Measurements from ENCODE around the gene AGBL5. TPM values are rescaled to one million over a fixed set of nuclear protein-coding genes. Genes with fewer than 3 reads are reported as not detected.

Gene AGBL5
- total and polyA plus RNA-seq, 2 donors (not counting 1 experiment from before 2014, with no cell fraction given): 10.0 to 17.5 TPM

- Histone ChIP-seq H3K4me2 (replicated peaks; ENCODE audit: low read depth, low read length, poor library complexity, severe bottlenecking) (no peak overlapping the region), H3K4me3 (ENCODE audit: control extremely low read depth in 1 of 5, extremely low read depth in 1 of 5, insufficient read depth in 1 of 5, low read depth in 2 of 5, low read length in 4 of 5) (no peak overlapping the region), H3K27me3 (replicated peaks in 1 of 4; ENCODE audit: control extremely low read depth in 1 of 4, control insufficient read depth in 3 of 4, insufficient read depth in 4 of 4, low read length in 3 of 4) (no peaks in the 10 kb centered on the region), H3K4me1 (ENCODE audit: control insufficient read depth in 2 of 2, insufficient read depth in 2 of 2, low read length in 2 of 2) (no peaks in the 10 kb centered on the region), H4K20me1 (ENCODE audit: control insufficient read depth, insufficient read depth, low read length, poor library complexity, severe bottlenecking) (no peaks in the 10 kb centered on the region), H3K36me3 (replicated peaks in 1 of 2; ENCODE audit: control extremely low read depth in 1 of 2, control insufficient read depth in 1 of 2, extremely low read depth in 1 of 2, insufficient read depth in 2 of 2, low read length in 1 of 2) (no peaks in the 10 kb centered on the region), H3K79me2 (ENCODE audit: control insufficient read depth, insufficient read depth, low read length) (no peaks in the 10 kb centered on the region), H3K9me3 (ENCODE audit: control extremely low read depth in 1 of 3, control insufficient read depth in 2 of 3, insufficient read depth in 1 of 3, low read length in 2 of 3) (no peaks in the 10 kb centered on the region), H2AFZ (ENCODE audit: insufficient read depth, low read depth, low read length, poor library complexity, severe bottlenecking) (no peak overlapping the region), H3K9ac (ENCODE audit: low read length) (no peak overlapping the region), H3K27ac (ENCODE audit: low read length in 2 of 2) (no peak overlapping the region)
- TF ChIP-seq EZH2 (IDR thresholded peaks at IDR 0.05; ENCODE audit: borderline replicate concordance, insufficient read depth, low read depth, low read length, poor library complexity, severe bottlenecking): no peak
- TF ChIP-seq, protein P1, sequence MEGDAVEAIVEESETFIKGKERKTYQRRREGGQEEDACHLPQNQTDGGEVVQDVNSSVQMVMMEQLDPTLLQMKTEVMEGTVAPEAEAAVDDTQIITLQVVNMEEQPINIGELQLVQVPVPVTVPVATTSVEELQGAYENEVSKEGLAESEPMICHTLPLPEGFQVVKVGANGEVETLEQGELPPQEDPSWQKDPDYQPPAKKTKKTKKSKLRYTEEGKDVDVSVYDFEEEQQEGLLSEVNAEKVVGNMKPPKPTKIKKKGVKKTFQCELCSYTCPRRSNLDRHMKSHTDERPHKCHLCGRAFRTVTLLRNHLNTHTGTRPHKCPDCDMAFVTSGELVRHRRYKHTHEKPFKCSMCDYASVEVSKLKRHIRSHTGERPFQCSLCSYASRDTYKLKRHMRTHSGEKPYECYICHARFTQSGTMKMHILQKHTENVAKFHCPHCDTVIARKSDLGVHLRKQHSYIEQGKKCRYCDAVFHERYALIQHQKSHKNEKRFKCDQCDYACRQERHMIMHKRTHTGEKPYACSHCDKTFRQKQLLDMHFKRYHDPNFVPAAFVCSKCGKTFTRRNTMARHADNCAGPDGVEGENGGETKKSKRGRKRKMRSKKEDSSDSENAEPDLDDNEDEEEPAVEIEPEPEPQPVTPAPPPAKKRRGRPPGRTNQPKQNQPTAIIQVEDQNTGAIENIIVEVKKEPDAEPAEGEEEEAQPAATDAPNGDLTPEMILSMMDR (IDR thresholded peaks at IDR 0.05): no peak
- ChIA-PET POLR2A (no interaction called here), CTCF (interaction anchor here (1.0 to 9.1 kb wide), 4 partner anchors 21 to 172 kb away, joined by 3 to 145 read pairs (median 14); no protein-coding TSS in a partner anchor)
- no peak overlapping the region for H3K27ac Mint-ChIP-seq
- H3K9me3 Mint-ChIP-seq (ENCODE audit: insufficient read depth): no peaks in the 10 kb centered on the region
- DNase-seq (no peak), ATAC-seq (ENCODE audit: low read depth) (no peak)
- no peaks in the 10 kb centered on the region for H3K4me1 Mint-ChIP-seq
- H3K27me3 Mint-ChIP-seq: no peaks in the 10 kb centered on the region
- intact Hi-C loops (cut with micrococcal nuclease): no loop called here
- 79% methylated on average over 3 of the region's 3 CpGs for WGBS (ENCODE audit: insufficient coverage)
- H3K4me3 Mint-ChIP-seq: no peak overlapping the region
Observed at GRCh38 chr2:27018142-27018541, 33.3 kb upstream of the AGBL5 start.

DNA sequence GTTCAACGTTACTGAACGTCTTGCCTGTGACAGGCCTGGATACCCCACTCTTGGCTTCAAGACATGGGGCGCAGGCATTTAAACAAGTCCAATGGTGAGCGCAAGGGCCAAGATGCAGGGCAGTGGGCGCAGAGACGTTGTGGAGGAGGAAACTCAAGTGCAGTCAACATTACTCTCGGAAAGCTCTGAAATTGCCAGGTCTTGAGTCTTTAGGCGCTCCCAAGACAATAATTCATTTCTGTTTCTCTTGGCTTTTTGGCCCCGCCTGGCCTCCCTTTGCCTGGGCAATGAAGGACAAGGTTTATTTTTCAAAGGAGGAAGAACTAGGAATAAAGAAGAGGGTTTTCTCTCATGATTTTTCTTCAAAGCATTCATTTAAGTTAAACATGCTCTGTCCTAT is 32.0 kb upstream of the AGBL5 start:
- H3K36me3 ChIP-seq (replicated peaks in 1 of 2; ENCODE audit: control extremely low read depth in 1 of 2, control insufficient read depth in 1 of 2, extremely low read depth in 1 of 2, insufficient read depth in 2 of 2, low read length in 1 of 2): no peaks in the 10 kb centered on the region
- H3K27ac ChIP-seq (ENCODE audit: low read length in 2 of 2): no peak overlapping the region
- Mint-ChIP-seq H3K27ac (no peak overlapping the region), H3K27me3 (no peaks in the 10 kb centered on the region), H3K9me3 (ENCODE audit: insufficient read depth) (no peaks in the 10 kb centered on the region), H3K4me1 (no peaks in the 10 kb centered on the region), H3K4me3 (no peak overlapping the region)
- ChIA-PET CTCF (interaction anchor here (0.5 to 9.1 kb wide), 3 partner anchors 57 to 220 kb away, joined by 3 to 145 read pairs (median 4); no protein-coding TSS in a partner anchor), POLR2A (interaction anchor here (0.6 kb wide), 1 partner anchor 15 kb away, joined by 6 read pairs; no protein-coding TSS in a partner anchor)
- ATAC-seq (ENCODE audit: low read depth): no peak
- no peak overlapping the region for H3K4me2 ChIP-seq (replicated peaks; ENCODE audit: low read depth, low read length, poor library complexity, severe bottlenecking)
- WGBS (ENCODE audit: insufficient coverage): 93% methylated on average over 8 of the region's 9 CpGs
- no peak overlapping the region for H2AFZ ChIP-seq (ENCODE audit: insufficient read depth, low read depth, low read length, poor library complexity, severe bottlenecking)
- TF ChIP-seq, protein P1 (IDR thresholded peaks at IDR 0.05): no peak
- TF ChIP-seq EZH2 (IDR thresholded peaks at IDR 0.05; ENCODE audit: borderline replicate concordance, insufficient read depth, low read depth, low read length, poor library complexity, severe bottlenecking): no peak
- H3K4me3 ChIP-seq (ENCODE audit: control extremely low read depth in 1 of 5, extremely low read depth in 1 of 5, insufficient read depth in 1 of 5, low read depth in 2 of 5, low read length in 4 of 5): no peak overlapping the region
- H3K79me2 ChIP-seq (ENCODE audit: control insufficient read depth, insufficient read depth, low read length): no peaks in the 10 kb centered on the region
- H4K20me1 ChIP-seq (ENCODE audit: control insufficient read depth, insufficient read depth, low read length, poor library complexity, severe bottlenecking): no peaks in the 10 kb centered on the region
- no peak overlapping the region for H3K9ac ChIP-seq (ENCODE audit: low read length)
- no peaks in the 10 kb centered on the region for H3K27me3 ChIP-seq (replicated peaks in 1 of 4; ENCODE audit: control extremely low read depth in 1 of 4, control insufficient read depth in 3 of 4, insufficient read depth in 4 of 4, low read length in 3 of 4)
- DNase-seq: no peak
- intact Hi-C loops (cut with micrococcal nuclease): no loop called here
- H3K9me3 ChIP-seq (ENCODE audit: control extremely low read depth in 1 of 3, control insufficient read depth in 2 of 3, insufficient read depth in 1 of 3, low read length in 2 of 3): no peaks in the 10 kb centered on the region
- H3K4me1 ChIP-seq (ENCODE audit: control insufficient read depth in 2 of 2, insufficient read depth in 2 of 2, low read length in 2 of 2): no peaks in the 10 kb centered on the region
